GM12878 (cell line): ENCODE measurements around the gene ANKRD61. TPM values are rescaled to one million over a fixed set of nuclear protein-coding genes. Genes with fewer than 3 reads are reported as not detected.
A peak's percentile ranks its signal among the peaks of the same experiment; 100 is the strongest.

Experiments
- ATAC-seq: fragments of 200-7000 bp; cut with Tn5 transposase; 3 replicates; pipeline ENCODE4 v1.9.1; 2020; ENCODE audit warnings: mild to moderate bottlenecking, moderate library complexity
- BruUV-seq: library from RNA; stranded (reverse); fragments of 400-500 nt; replicated peaks from 2 replicates; lab custom pipeline; 2021; lab: Mats Ljungman, UMichigan
- CTCF ChIA-PET: fragments of 300-600 bp; sonication (Branson Sonifier 250); formaldehyde crosslinking; extraction: SDS; loops from one replicate; lab custom pipeline; 2021; ENCODE audit warnings: inconsistent platforms; lab: Yijun Ruan, JAX
- POLR2A ChIA-PET: fragments of 350-600 bp; formaldehyde crosslinking; extraction: SDS; loops from one replicate; lab custom pipeline; 2021; ENCODE audit warnings: inconsistent platforms; lab: Charles Lee
- RAD21 ChIA-PET: fragments of 300-600 bp; sonication (Branson Sonifier 250); formaldehyde crosslinking; loops from one replicate; lab custom pipeline; 2023; ENCODE audit warnings: antibody characterized with exemption; ENCODE audit not compliant: unreplicated experiment; lab: Charles Lee
- SMC1A ChIA-PET: fragments of 300-600 bp; sonication (Branson Sonifier 250); formaldehyde crosslinking; loops from one replicate; lab custom pipeline; 2023; ENCODE audit not compliant: unreplicated experiment, uncharacterized antibody; lab: Charles Lee
- DNase-seq: peaks from one replicate; pipeline ENCODE4 v3.0.0-alpha.2; 2011; ENCODE audit warnings: low read depth, low spot score
- FAIRE-seq: peaks from 3 replicates; lab custom pipeline; 2011; peaks lifted over from hg19 to GRCh38; lab: Jason Lieb, UNC
- H2AFZ ChIP-seq: 2 replicates; pipeline ENCODE4 v1.6.0; 2011; ENCODE audit warnings: low read depth, low read length, control low read depth; ENCODE audit not compliant: control insufficient read depth
- H3K27ac ChIP-seq: 2 replicates; pipeline ENCODE4 v1.5.1; 2011; ENCODE audit warnings: control low read depth; ENCODE audit not compliant: control insufficient read depth, insufficient read depth
- H3K27me3 ChIP-seq, 2 experiments: replicated peaks in 1 of 2; 2 replicates each; pipeline versions ENCODE4 v1.6.0 to v1.6.1; 2011; ENCODE audit warnings: low read length in 1 of 2; ENCODE audit not compliant: control insufficient read depth in 2 of 2, insufficient read depth in 2 of 2
- H3K36me3 ChIP-seq, 2 experiments: 2 replicates each; pipeline ENCODE4 v1.5.1; 2011; ENCODE audit warnings: low read length in 1 of 2; ENCODE audit not compliant: control insufficient read depth in 2 of 2, insufficient read depth in 2 of 2
- H3K4me1 ChIP-seq: 2 replicates; pipeline ENCODE4 v1.6.1; 2011; ENCODE audit warnings: mild to moderate bottlenecking, low read length, moderate library complexity, mixed read lengths; ENCODE audit not compliant: control insufficient read depth, insufficient read depth
- H3K4me2 ChIP-seq: 2 replicates; pipeline ENCODE4 v1.6.0; 2011; ENCODE audit warnings: control low read depth; ENCODE audit not compliant: control insufficient read depth, insufficient read depth
- H3K4me3 ChIP-seq: fragments of 200-600 bp; sonication (generic); 2 replicates; pipeline ENCODE4 v1.5.1; 2016
- H3K79me2 ChIP-seq: 2 replicates; pipeline ENCODE4 v1.6.0; 2011; ENCODE audit warnings: low read length; ENCODE audit not compliant: control insufficient read depth, insufficient read depth
- H3K9ac ChIP-seq: 2 replicates; pipeline ENCODE4 v1.8.0; 2011; ENCODE audit warnings: low read length, control low read depth, mixed read lengths; ENCODE audit not compliant: control insufficient read depth, insufficient read depth
- H3K9me3 ChIP-seq: replicated peaks from 3 replicates; pipeline ENCODE4 v1.5.1; 2011; ENCODE audit warnings: mild to moderate bottlenecking, low read length; ENCODE audit not compliant: control insufficient read depth, insufficient read depth
- H4K20me1 ChIP-seq: 2 replicates; pipeline ENCODE4 v1.6.0; 2011; ENCODE audit not compliant: control insufficient read depth, insufficient read depth
- CHD4 ChIP-seq: fragments of 200-600 bp; sonication (generic); IDR thresholded peaks from 2 replicates; pipeline ENCODE4 v1.6.1; 2016; ENCODE audit warnings: mild to moderate bottlenecking
- MEF2A ChIP-seq: IDR thresholded peaks from 2 replicates; pipeline ENCODE4 v1.6.1; 2011; ENCODE audit warnings: low read depth, mild to moderate bottlenecking, low read length, moderate library complexity; ENCODE audit not compliant: insufficient read depth
- MLLT1 ChIP-seq: fragments of 450-650 bp; IDR thresholded peaks from 2 replicates; pipeline ENCODE4 v1.6.1; 2016; ENCODE audit warnings: mild to moderate bottlenecking
- NBN ChIP-seq: fragments of 450-650 bp; IDR thresholded peaks from 2 replicates; pipeline ENCODE4 v1.6.1; 2016
- NFIC ChIP-seq: IDR thresholded peaks from 2 replicates; pipeline ENCODE4 v1.6.1; 2012; ENCODE audit warnings: low read depth, mild to moderate bottlenecking, inconsistent platforms, low read length, moderate library complexity
- PKNOX1 ChIP-seq: fragments of 450-650 bp; IDR thresholded peaks from 2 replicates; pipeline ENCODE4 v1.6.1; 2016; ENCODE audit warnings: mild to moderate bottlenecking
- RELA ChIP-seq: fragments of 450-650 bp; IDR thresholded peaks from 2 replicates; pipeline ENCODE4 v1.8.0; 2014; ENCODE audit warnings: borderline replicate concordance; ENCODE audit not compliant: partially characterized antibody
- SIN3A ChIP-seq: IDR thresholded peaks from 2 replicates; pipeline ENCODE4 v1.6.1; 2012; ENCODE audit warnings: low read depth, low read length, improper control_type of control experiment
- SIX5 ChIP-seq: IDR thresholded peaks from 2 replicates; pipeline ENCODE4 v1.6.1; 2011; ENCODE audit warnings: mild to moderate bottlenecking, low read depth, low read length, moderate library complexity; ENCODE audit not compliant: severe bottlenecking
- SMAD1 ChIP-seq: fragments of 450-650 bp; IDR thresholded peaks from 2 replicates; pipeline ENCODE4 v1.6.1; 2018; ENCODE audit warnings: mild to moderate bottlenecking, low read depth; ENCODE audit not compliant: partially characterized antibody
- TCF3 ChIP-seq: IDR thresholded peaks from 2 replicates; pipeline ENCODE4 v1.6.1; 2012; ENCODE audit warnings: low read depth, mild to moderate bottlenecking, low read length, borderline replicate concordance; ENCODE audit not compliant: insufficient read depth
- YBX1 ChIP-seq: fragments of 450-650 bp; IDR thresholded peaks from 2 replicates; pipeline ENCODE4 v1.6.1; 2016; ENCODE audit warnings: antibody characterized with exemption
- ZNF24 ChIP-seq: fragments of 450-650 bp; IDR thresholded peaks from 2 replicates; pipeline ENCODE4 v1.6.1; 2017; ENCODE audit warnings: antibody characterized with exemption, mild to moderate bottlenecking
- WGBS: methylation state at CpG from one replicate; pipeline ENCODE4 v1.1.6; 2016; ENCODE audit warnings: low lambda C conversion rate; ENCODE audit not compliant: insufficient replicate concordance, insufficient coverage; ENCODE audit errors: missing lambda C conversion rate; 5-methylcytosine and 5-hydroxymethylcytosine counted together
- in situ Hi-C: fragments of 300-500 bp; cut with MboI; formaldehyde crosslinking; loops from 9 replicates; pipeline ENCODE4 v1.14.3; 2018; ENCODE audit warnings: mixed read lengths
- intact Hi-C: fragments of 100-400 bp; cut with micrococcal nuclease; formaldehyde crosslinking; loops from one replicate; pipeline ENCODE4 v1.14.2; 2022; ENCODE audit not compliant: unreplicated experiment
- polyA plus RNA-seq, 11 experiments: library from polyadenylated mRNA; depleted of rRNA in 4 of 11; unstranded in 6 of 11; stranded (reverse) in 5 of 11; fragments of >200 nt; fragmentation: Nextera tagmentation in 4 of 11; fragmentation: Illumina TruSeq in 1 of 11; extraction: Ambion mirVana in 4 of 11; extraction: Trizol in 1 of 11; gene quantifications; 1 replicate in 1 of 11; 2 replicates in 10 of 11; pipeline versions ENCODE4 v1.2.1 to v1.2.3, GENCODE V29; 2011 to 2016; ENCODE audit warnings: inconsistent platforms in 2 of 11, missing spikeins in 2 of 11, low read depth in 1 of 11
- total RNA-seq, 4 experiments: library from RNA; depleted of rRNA in 3 of 4; stranded (reverse); fragments of >200 nt in 3 of 4; fragmentation: Illumina TruSeq in 1 of 4; extraction: Trizol in 1 of 4; gene quantifications; 2 replicates each; pipeline versions ENCODE4 v1.2.1 to v1.2.3, GENCODE V29; 2013 to 2021
- TF ChIP-seq, protein P1 (sequence below): fragments of 450-650 bp; formaldehyde crosslinking; IDR thresholded peaks from 2 replicates; pipeline ENCODE4 v1.4.0; 2022; ENCODE audit warnings: mild to moderate bottlenecking, moderate library complexity
- TF ChIP-seq, protein P2 (sequence below): IDR thresholded peaks from 2 replicates; pipeline ENCODE4 v1.6.1; 2012; ENCODE audit warnings: low read length, inconsistent platforms

Gene ANKRD61
- total and polyA plus RNA-seq, 10 of the 15 experiments (the other 5 are each of a cell fraction or from before 2014, with no cell fraction given): 0.11 to 0.64 (median 0.28) TPM

GRCh38 chr7:6008668-6009611, 22.2 kb upstream of the ANKRD61 start, which contains the start of the genes AIMP2 and PMS2:
TSS of gene AIMP2 (plus strand) at chr7:6009272. CDS start at chr7:6009364, 92 bp downstream.
TSS of gene PMS2 (minus strand) at chr7:6009049. CDS start at chr7:6009019, 30 bp downstream.
- 1% methylated on average over 83 of the region's 84 CpGs for WGBS
- H3K27ac ChIP-seq: peak within 1 kb of the TSS; percentile 89
- BruUV-seq: TSS peak; percentile 84
- H3K4me3 ChIP-seq: peak within 1 kb of the TSS; percentile 93
- FAIRE-seq (peak; percentile 84), ATAC-seq (peak; percentile 95), DNase-seq (peak; percentile 96)
- POLR2A ChIA-PET: interaction anchor here (0.8 to 1.7 kb wide), 7 partner anchors 13 to 439 kb away, joined by 3 to 9 read pairs (median 3); partner anchors contain the start of gene DAGLB
- H2AFZ ChIP-seq: peak within 1 kb of the TSS; percentile 94
- peak within 1 kb of the TSS; percentile 90 for H3K9ac ChIP-seq
- peaks cover 41% of the 10 kb centered on the region for H3K79me2 ChIP-seq
- 0 out of 2 replicates have a peak, but pooled peaks cover 2% of the 10 kb centered on the region for H3K4me1 ChIP-seq
- no peaks in the 10 kb centered on the region for H3K9me3 ChIP-seq
- H3K36me3 ChIP-seq: no peaks in the 10 kb centered on the region; a peak in 1 of 4 replicates
- no peaks in the 10 kb centered on the region for H4K20me1 ChIP-seq
- SMC1A ChIA-PET: interaction anchor here (0.7 to 3.5 kb wide), 4 partner anchors 11 to 99 kb away, joined by 3 to 24 read pairs (median 10); no protein-coding TSS in a partner anchor
- intact Hi-C loops: loop anchor here (2.0 to 10.0 kb wide), 2 partner anchors 98 to 436 kb away; partner anchors contain the start of gene DAGLB
- no peaks in the 10 kb centered on the region for H3K27me3 ChIP-seq
- peak within 1 kb of the TSS; percentile 72 for H3K4me2 ChIP-seq
- in situ Hi-C loops: no loop called here
- CTCF ChIA-PET: interaction anchor here (0.6 to 3.5 kb wide), 9 partner anchors 11 to 341 kb away, joined by 3 to 15 read pairs (median 4); no protein-coding TSS in a partner anchor
- RAD21 ChIA-PET: interaction anchor here (0.6 to 2.6 kb wide), 6 partner anchors 11 to 315 kb away, joined by 3 to 13 read pairs (median 3); no protein-coding TSS in a partner anchor
- TF ChIP-seq, protein P1, sequence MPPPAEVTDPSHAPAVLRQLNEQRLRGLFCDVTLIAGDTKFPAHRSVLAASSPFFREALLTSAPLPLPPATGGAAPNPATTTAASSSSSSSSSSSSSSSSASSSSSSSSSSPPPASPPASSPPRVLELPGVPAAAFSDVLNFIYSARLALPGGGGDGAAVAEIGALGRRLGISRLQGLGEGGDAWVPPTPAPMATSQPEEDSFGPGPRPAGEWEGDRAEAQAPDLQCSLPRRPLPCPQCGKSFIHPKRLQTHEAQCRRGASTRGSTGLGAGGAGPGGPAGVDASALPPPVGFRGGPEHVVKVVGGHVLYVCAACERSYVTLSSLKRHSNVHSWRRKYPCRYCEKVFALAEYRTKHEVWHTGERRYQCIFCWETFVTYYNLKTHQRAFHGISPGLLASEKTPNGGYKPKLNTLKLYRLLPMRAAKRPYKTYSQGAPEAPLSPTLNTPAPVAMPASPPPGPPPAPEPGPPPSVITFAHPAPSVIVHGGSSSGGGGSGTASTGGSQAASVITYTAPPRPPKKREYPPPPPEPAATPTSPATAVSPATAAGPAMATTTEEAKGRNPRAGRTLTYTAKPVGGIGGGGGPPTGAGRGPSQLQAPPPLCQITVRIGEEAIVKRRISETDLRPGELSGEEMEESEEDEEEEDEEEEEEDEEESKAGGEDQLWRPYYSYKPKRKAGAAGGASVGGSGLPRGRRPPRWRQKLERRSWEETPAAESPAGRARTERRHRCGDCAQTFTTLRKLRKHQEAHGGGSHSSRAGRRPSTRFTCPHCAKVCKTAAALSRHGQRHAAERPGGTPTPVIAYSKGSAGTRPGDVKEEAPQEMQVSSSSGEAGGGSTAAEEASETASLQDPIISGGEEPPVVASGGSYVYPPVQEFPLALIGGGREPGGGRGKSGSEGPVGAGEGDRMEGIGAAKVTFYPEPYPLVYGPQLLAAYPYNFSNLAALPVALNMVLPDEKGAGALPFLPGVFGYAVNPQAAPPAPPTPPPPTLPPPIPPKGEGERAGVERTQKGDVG (CRISPR knock-in tag): no peak
- TF ChIP-seq MLLT1 (no peak), NFIC (no peak), PKNOX1 (peak; percentile 80), MEF2A (no peak), RELA (peak; percentile 71), NBN (peak; percentile 76; the same call in 1 of the 2 replicates), SIN3A (peak; percentile 87), SIX5 (peak; percentile 23), TCF3 (no peak), CHD4 (no peak), YBX1 (no peak), SMAD1 (no peak), ZNF24 (no peak)
- TF ChIP-seq, protein P2, sequence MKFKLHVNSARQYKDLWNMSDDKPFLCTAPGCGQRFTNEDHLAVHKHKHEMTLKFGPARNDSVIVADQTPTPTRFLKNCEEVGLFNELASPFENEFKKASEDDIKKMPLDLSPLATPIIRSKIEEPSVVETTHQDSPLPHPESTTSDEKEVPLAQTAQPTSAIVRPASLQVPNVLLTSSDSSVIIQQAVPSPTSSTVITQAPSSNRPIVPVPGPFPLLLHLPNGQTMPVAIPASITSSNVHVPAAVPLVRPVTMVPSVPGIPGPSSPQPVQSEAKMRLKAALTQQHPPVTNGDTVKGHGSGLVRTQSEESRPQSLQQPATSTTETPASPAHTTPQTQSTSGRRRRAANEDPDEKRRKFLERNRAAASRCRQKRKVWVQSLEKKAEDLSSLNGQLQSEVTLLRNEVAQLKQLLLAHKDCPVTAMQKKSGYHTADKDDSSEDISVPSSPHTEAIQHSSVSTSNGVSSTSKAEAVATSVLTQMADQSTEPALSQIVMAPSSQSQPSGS: no peak
